Cortex of kidney (tissue), 1 donor: ENCODE data around the gene CAMK1D.

Experiments
- DNase-seq: peaks from one replicate; lab custom pipeline; 2025; lab: John Stamatoyannopoulos, UW

CAMK1D gene

DNA sequence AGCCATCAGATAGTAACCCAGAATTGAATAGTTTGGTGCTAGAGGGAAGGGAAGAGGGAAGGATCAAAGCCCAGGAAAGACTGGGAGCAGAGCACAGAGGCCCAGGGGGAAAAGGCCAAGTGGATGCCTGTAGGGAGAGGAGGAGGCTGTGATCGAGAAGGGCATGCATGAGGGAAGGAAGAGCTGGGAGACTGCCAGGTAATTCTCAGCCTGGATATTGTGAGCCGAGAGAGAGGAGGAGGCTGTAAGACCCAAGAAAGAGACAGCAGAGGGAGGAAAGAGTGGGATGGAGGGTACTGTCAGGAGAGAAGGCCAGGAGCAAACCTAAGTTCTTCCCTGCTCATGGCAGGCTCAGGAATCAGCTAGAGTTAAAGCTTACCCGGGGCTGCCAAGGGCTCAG lies 474.0 kb downstream of the CAMK1D start:
- no peak for DNase-seq

DNA sequence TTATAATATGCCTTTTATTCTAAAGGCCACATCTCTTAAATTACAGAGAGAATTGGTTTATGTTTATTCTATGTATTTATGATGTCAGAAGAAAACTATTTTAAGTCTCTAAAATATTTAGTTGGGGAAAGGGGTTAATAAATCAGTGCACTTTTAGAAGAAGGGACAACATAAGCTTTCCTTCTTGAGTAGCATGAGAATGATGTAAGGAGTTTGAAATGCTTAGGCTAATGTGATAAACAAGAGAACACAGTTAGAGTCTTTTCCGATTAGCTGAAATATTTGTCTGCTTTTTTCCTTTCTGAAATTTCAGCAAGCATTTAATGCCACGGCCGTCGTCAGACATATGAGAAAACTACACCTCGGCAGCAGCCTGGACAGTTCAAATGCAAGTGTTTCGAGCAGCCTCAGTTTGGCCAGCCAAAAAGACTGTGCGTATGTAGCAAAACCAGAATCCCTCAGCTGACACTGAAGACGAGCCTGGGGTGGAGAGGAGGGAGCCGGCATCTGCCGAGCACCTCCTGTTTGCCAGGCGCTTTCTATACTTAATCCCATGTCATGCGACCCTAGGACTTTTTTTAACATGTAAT lies 476.0 kb downstream of the CAMK1D start:
- no peak for DNase-seq

DNA sequence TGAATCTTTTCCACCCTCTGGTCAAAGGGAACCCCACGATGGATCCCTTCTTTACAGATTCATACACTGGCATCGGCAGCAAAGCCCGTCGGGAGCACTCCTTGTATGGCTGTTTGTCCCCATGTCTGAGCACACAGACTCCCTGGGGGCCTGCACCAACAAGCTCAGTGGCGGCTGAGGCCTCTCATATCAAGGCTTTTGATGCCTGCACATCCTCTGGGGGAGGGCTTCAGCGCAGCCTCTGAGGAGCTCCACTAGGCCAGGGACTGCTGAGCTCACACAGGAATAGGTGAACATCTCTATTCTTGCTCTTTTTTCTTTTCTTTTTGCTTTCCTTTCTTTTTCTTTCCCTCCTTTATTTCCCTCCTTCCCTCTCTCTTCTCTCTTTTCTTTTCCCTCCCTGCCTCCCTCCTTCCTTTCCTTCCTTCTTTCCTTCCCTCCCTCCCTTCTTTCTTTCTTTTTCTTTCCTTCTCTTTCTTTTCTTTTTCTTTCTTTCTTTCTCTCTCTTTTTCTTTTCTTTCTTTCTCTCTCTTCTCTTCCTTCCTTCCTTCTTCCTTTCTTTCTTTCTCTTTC lies 477.5 kb downstream of the CAMK1D start:
- no peak for DNase-seq

DNA sequence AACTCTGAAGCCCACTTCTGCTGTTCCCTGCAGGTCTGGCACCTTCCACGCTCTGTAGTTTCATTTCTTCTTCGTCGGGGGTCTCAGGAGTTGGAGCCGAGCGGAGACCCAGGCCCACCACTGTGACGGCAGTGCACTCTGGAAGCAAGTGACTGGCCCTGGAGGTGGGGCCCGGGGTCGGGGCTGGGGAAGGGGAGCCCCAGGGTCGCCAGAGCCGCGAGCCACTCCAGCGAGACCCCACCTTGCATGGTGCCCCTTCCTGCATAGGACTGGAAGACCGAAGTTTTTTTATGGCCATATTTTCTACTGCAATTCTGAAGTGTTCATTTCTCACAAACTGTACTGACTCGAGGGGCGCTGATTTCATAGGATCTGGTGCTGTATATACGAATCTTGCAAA lies 479.4 kb downstream of the CAMK1D start:
- no peak for DNase-seq

DNA sequence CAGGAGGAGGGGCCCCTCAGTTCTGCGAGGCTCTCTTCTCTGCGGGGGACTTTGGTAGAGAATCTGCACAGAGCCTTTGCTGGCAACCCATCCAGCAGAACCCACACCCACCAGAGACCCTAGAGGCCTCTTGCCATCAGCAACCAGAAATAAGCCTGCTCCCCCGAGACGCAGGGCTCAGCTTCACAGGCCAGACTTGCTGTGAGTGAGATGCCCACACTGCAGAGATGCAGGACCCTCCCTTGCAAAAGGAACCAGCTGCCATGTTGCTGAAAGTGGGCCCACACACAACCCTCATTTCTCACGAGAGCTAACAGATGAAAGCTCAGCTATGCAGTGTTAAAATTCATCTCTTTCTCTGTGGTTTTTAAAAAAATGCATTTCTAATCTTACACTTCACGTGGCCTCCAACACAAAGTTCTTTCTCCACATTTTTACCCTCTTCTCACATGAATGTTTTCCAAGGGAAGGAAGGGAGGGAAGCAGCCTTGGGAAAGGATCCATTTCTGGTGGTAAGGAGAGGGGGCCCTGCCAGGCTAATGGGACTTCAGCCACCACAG lies 480.6 kb downstream of the CAMK1D start:
- no peak for DNase-seq

DNA sequence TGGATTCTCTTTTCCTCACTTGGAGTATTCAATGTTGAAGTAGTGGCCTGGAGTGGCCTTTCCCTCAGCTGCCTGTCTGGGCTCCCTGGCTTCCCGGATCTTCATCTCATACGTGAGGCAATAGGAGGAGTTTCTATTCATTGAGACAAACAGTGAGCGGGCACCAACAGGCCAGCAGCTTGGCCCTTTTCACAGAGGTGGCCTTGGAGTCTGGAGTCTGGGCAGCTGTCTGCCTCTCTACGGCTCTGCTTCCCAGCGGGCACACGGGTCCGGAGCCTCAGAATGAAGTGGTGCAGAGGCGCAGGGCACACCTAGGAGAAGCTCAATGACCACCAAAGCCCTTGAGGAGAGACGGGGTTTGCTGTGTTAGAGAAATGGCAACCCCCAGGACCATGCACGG lies 482.7 kb downstream of the CAMK1D start:
- DNase-seq = no peak

DNA sequence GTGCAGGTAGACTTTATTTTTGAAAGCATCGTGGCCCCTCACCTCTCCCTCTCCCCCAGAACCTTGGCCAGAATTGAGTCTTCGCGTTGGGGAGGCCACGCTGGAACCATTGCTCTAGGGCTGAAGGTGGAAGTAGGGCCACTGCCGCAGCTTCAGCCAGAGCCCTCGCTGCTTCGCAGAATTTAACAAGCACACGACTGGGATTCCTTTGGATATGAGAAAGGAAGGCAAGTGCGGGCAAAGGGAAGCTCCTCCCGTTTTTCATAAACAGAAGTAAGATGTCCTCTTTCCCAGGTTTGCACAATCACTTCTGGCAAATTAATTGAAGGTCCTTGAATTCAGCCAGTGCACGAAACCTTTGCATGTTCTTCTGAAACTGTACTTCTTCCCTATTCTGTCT lies 484.1 kb downstream of the CAMK1D start:
- no peak for DNase-seq

DNA sequence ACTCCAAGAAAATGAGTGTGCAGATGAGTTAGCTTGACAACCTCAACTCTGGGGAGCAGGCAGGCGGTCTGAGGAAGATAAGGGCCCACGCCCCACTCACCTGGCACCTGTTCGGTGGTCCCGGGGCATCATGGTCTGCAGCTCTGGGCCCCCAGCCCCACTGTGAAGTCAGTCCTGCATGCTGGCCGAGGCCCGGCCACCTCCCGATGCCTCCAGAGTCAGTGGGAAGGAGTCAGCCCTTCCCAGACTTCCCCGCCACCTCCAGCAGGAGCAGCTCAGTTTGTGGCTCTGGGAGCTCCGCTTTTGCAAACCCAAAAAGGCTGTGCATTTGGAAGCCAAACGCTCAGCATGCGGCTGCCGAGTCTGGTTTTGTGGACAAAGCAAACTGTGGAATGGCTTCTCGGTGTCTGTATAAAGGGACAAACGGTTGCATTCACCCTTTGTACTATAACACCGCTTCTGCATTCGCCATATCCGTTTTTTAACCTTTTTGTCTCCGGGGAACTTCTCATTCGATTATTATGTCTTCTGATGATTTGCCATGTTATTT lies 484.8 kb downstream of the CAMK1D start:
- DNase-seq = no peak

DNA sequence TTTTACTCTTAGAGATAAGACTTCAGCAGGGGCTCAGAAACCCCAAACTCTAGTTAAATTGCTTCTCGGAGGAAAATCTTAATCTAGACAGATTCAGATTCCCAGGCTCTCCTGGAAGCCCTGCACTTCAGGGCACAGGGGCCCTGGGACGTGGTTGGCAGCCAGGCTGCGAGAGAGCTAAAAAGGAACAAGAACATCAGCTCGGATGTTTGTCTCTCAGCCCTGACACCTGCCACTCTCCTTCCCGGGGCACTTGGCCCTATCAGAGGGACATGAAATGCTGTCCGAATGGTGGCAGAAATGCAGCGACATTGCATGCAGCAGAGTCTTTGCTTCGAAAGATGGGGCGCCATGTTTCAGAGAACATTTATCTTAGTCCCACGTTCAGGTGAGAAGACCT lies 485.4 kb downstream of the CAMK1D start:
- no peak for DNase-seq

DNA sequence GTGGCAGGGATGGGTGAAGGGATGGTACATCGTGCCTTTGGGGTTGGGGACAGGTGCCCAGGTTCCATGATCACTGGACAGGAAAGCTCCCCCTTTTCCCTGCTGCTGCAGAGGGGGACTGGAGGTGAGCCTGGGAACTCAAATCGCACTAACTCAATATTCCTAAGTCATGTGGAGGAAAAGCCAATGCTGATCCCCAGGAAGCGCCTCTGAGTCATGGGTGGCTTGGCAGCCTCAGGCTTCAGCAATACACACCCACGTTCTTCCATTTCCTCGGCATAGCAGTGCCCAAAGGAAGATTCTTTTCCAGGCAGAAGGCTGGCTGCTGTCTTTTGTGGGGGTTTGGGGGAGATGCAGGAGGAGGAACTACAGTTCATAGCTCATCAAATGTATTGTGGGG lies 486.4 kb downstream of the CAMK1D start:
- no peak for DNase-seq

DNA sequence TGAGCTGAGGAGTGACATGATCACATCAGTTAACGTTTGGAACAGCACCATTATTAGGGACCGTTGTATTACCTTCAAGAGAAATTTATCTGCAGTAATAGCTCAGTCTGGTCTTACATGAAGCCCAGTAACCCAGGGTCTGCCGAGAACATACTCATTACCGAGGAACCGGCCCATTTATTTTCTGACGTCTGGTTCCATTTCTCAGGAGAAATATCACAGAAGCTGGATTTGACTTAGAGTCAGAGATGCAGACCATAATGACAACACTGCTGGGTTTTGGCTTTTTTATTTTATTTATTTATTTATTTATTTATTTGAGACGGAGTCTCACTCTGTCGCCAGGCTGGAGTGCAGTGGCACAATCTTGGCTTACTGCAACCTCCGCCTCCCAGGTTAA lies 489.0 kb downstream of the CAMK1D start:
- DNase-seq = no peak

DNA sequence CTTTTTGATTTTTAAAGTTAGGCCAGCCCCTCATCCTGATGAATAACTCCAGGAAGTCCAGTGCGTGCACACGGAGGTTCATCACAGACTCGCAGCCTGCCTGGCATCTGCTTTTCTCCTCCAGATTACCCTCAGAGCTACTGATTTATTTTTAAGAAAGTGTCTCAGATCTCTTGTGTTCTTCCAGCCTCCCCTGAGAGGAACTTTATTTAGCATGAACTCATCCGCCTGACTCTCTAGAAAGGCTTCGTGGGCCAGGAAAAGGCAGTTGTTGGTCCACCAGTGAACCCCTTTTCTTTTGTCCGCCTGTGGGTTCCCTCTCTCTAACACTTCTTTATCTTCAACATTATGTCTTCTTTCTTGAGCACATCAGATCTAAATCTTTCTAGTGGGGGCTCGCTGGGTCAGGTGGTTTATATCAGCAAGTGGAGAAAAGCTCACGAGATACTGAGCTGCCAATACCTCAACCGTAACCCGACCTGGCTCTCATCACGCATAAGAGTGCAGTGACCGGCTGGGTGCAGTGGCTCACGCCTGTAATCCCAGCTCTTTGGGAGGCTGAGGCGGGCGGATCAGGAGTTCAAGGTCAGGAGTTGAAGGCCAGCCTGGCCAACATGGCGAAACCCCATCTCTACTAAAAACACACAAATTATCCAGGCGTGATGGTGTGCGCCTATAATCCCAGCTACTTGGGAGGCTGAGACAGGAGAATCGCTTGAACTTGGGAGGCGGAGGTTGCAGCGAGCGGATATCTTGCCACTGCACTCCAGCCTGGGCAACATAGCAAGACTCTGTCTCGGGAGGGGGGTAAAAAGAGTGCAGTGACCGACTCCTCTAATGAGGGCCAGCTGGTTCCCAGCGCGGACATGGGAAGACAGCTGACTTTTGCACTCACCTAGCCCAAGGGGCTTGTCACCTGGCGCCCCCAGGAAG lies 489.9 kb downstream of the CAMK1D start:
- DNase-seq = no peak

DNA sequence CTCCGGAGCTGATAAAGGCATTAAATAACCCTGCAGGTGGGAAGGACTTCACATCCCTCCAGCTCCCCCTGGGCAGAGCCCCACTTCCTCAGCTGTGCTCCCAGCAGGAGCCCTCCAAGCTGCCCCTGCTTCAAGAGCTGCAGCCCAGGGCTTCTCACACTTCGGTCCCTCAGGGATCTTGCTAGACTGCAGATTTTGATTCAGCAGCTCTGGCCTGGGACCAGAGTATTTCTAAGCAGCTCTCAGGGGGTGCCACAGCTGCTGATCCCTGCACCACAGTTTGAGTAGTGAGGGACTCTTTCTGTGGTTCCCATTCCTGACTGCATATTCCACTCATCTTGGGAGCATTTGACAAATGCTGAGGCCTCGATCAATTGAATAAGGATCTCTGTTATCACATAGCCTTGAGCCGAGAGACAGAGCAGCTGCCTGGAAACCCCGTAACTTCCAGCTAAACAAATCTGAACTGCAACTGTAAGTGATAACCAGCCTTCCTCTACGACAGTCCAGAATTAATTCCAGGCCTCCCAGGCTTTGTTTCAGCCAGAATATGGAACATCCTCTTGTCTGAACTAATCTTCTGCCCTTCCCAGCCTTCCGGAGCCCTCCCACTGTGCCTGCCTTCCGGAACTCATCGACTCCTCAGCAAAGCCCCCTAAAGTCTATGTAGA lies 490.7 kb downstream of the CAMK1D start:
- no peak for DNase-seq

DNA sequence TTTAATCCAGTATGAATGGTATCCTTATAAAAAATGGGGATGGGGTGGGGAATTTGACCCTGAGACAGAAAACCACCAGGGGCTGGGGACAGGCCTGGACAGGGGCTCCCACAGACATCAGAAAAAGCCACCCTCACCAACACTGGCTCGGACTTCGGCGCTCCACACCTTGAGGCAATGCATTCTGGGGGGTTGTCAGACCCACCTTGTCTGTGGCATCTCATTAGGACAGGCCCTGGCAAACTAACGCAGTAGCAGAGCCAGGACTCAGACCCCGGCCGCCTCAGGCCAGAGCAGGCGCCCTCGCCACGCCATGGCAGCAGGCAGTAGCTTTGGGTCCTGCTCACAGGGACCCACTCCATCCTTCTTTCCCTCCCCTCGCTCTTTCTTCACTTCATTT lies 492.1 kb downstream of the CAMK1D start:
- DNase-seq = no peak

DNA sequence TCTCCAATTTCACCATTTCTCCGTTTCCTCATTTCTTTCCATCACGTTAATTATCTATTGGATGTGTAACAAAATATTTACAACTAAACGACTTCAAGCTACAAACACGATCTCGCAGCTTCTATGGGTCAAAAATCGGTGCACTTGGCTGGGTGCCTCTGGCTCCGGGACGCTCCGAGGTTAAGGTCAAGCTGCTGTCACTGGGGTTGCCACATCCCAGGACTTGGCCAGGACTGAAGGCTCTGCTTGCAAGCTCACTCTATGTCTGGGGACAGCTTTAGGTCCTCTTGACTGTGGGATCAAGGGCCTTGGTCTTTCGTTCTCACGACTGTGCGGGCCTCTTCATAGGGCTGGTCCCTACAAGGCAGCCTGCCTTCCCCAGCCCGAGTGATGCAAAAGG lies 492.5 kb downstream of the CAMK1D start:
- DNase-seq = no peak

DNA sequence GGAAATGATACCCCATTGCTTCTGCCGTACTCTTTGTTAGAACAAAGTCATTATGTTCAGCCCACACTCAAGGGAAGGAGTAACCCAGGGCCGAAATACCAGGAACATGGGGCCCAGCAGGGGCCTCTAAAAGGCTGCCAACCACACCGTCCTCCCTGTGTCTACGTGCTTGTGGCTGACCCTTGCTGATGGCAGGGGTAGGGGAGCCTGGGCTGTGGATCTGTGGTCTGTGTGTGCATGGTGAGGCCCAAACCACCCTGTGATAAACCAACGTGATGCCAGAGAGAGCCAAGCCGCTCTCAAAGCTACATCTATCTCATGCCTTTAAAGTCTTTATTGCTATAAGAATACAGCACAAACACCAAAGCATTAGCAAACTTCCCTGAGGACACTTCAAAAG lies 493.0 kb downstream of the CAMK1D start:
- no peak for DNase-seq

DNA sequence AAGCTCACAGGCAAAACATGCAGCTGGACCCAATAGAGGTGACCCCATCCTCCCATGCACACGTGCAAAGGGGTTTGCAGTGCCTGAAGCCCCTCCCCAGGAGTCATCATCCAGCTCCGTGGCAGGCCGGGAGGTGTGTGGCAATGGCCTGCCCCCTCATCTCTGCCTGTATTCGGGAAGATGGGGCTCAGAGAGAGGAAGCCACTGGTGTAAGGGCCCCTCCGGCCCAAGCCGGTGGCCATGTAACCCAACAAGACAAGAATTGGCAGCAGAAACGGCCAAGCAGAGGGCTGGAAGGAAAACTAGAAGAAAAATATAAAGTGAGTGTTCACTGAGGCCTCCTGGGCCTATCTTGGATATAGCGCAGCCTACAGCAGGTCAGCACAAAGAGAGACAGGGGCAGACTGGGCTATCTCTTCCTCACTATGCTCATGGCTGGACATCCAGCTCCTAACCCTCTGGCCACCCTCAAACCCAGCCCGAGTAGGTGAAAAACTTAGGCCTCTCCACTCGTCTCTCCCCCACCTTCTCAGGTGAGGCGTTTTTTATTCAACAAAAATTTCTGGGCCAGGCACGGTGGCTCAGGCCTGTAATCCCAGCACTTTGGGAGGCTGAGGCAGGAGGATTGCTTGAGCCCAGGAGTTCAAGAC lies 494.1 kb downstream of the CAMK1D start:
- DNase-seq = no peak

DNA sequence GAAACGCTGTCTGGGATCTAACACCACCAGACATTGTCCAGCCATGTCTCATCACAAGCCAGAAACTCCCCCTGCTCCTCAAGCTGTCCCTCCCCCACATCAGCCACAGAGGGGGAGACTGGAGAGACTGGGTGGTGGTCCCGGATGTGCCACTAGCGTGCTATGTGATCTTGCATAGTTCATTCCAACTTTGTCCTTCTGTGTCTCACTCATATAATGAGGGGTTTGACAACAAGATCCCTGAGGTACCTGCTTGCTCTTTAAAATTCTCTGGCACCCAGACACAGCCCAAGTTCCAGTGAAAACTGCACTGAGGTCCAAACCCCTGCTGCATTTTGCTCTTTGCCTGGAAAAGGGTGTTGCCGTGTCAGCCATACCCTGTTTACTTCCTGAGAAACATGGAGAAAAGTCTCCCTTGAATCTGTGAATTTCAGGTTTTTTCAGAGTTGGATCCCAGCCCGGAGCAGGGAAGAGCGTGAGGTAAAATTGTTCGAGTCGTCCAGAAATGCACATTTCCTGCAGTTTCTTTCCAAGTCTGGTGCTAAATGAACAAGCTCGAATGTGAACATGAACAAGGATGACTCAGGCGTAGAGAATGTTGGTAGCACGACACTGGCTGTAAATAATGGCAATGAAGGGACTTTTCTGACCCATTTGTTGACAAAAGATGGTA lies 495.6 kb downstream of the CAMK1D start:
- DNase-seq = no peak

DNA sequence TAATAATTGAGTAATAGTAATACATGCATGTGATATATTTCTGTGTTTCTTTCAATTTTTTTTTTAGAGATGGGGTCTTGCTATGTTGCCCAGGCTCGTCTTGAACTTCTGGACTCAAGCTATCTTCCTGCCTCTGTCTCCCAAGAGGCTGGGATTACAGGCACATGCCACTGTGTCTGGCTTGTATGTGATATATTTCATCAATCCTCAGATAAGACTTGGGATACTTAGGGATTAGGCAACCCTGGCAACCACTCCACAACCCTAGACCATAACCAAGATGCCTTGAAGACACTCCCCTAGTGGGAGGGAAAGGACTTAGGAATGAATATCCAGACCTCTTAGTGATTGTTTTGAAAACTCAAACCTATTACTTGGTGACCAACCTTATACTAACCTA lies 497.4 kb downstream of the CAMK1D start:
- no peak for DNase-seq

DNA sequence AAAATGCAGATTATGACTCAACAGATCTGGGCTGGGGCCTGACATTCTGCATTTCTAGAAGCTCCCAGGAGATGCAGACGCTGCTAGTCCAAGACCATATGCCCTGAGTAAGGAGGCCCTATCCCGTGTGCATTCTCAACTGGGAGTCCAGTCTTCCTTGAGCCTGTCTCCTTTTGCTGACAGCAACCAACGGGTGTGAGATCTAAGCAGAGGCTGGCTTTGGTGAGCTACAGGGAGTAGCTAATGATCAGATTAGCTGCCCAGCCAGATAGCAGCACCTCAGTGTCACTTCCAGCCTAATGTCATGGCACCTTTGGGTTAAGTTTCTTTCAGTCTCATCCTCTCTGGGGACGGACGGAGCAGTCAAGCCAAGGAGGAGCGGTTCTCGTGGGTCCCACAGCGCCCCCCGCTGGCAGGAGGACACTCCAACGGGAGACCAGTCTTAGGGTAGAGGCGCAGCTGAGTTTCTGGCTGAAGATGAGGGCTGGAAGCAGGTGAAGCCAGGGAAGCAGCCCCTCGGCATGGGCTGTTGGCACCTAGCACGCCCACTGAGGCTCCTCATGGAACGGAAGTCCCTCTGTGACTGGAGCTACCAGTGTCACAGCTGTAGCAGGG lies 498.1 kb downstream of the CAMK1D start:
- no peak for DNase-seq
